Thyroid gland (tissue), 4 donors: ENCODE results near the gene ST6GAL2.

Source experiments
- CTCF ChIP-seq, 6 experiments: fragments of 200-600 bp in 3 of 6; fragments of 450-650 bp in 3 of 6; sonication (generic) in 3 of 6; IDR thresholded peaks; one replicate each; pipeline ENCODE4 v1.5.1; 2016 to 2019; ENCODE audit warnings: antibody characterized with exemption in 6 of 6, mild to moderate bottlenecking in 2 of 6, inconsistent platforms in 1 of 6, moderate library complexity in 1 of 6
- POLR2A ChIP-seq, 2 donors: fragments of 450-650 bp; IDR thresholded peaks; one replicate each; pipeline ENCODE4 v1.6.1; 2017; ENCODE audit warnings: antibody characterized with exemption in 2 of 2, mild to moderate bottlenecking in 2 of 2, moderate library complexity in 1 of 2

DNA sequence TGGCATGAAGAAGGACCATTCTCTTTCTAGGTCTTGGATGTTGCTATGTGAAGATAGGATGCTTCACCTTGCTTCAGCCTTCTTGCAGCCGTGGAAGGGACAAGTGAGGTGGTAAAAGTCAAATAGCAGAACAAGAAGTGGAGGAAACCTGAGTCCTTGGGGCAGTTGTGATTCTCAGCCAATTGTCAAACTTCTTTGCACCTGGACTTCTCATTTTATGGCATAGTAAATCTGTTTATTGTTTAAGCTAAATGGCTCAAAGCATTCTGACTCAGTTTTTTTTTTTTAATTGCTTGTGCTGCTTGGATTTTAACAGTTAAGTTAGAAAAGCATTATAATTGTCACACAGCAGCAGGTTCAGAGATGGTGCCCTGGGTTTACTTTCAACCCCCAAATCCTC, 33.0 kb upstream of the ST6GAL2 start:
- TF ChIP-seq CTCF (IDR thresholded peaks at IDR 0.05) (no peak), POLR2A (IDR thresholded peaks at IDR 0.05) (no peak)
